Activated naive CD4-positive, alpha-beta T cell treated with anti-CD3 and anti-CD28 coated beads for 36 hours (primary cell): ENCODE measurements around the gene PNMT. TPM values are rescaled to one million over a fixed set of nuclear protein-coding genes. Genes with fewer than 3 reads are reported as not detected.
A peak's percentile ranks its signal among the peaks of the same experiment; 100 is the strongest.

ENCODE experiments used
- CTCF ChIA-PET: fragments of 350-600 bp; sonication (Branson Sonifier 250); formaldehyde crosslinking; loops from one replicate; lab custom pipeline; 2021; ENCODE audit warnings: antibody characterized with exemption; lab: Charles Lee
- DNase-seq: peaks from one replicate; pipeline ENCODE4 v3.0.0-alpha.2; 2020
- H3K27ac Mint-ChIP-seq: one replicate; pipeline ENCODE4 v1.8.0; 2021; ENCODE audit warnings: mild to moderate bottlenecking, mixed read lengths
- H3K27me3 Mint-ChIP-seq: one replicate; pipeline ENCODE4 v1.8.0; 2021; ENCODE audit warnings: low read depth, mixed read lengths
- H3K36me3 Mint-ChIP-seq: one replicate; pipeline ENCODE4 v1.8.0; 2021; ENCODE audit warnings: low read depth, mixed read lengths
- H3K4me1 Mint-ChIP-seq: one replicate; pipeline ENCODE4 v1.8.0; 2021; ENCODE audit warnings: low read depth, mixed read lengths
- H3K4me3 Mint-ChIP-seq: one replicate; pipeline ENCODE4 v1.8.0; 2021; ENCODE audit warnings: mild to moderate bottlenecking, moderate library complexity, mixed read lengths
- H3K9me3 Mint-ChIP-seq: one replicate; pipeline ENCODE4 v1.8.0; 2021; ENCODE audit warnings: mixed read lengths
- intact Hi-C: fragments of 100-400 bp; cut with micrococcal nuclease; formaldehyde crosslinking; loops from one replicate; pipeline ENCODE4 v1.15.1; 2023
- total RNA-seq, 2 experiments: library from RNA; stranded (reverse); gene quantifications; one replicate each; pipeline ENCODE4 v1.2.3, GENCODE V29; 2021

The PNMT gene
- total RNA-seq, 2 experiments from 2014 or later = not detected

GRCh38 chr17:39636587-39636926, 31.7 kb upstream of the PNMT start:
- Mint-ChIP-seq H3K4me1 (peaks cover 49% of the 10 kb centered on the region), H3K36me3 (no peaks in the 10 kb centered on the region), H3K4me3 (peak overlapping the region; percentile 92), H3K27ac (peak overlapping the region; percentile 93), H3K27me3 (no peaks in the 10 kb centered on the region), H3K9me3 (no peaks in the 10 kb centered on the region)
- DNase-seq = no peak
- CTCF ChIA-PET = interaction anchor here (0.6 to 11.7 kb wide), 3 partner anchors 9 to 94 kb away, joined by 3 to 213 read pairs (median 7); partner anchors contain the start of gene MIEN1
- intact Hi-C loops = loop anchor here (2.0 to 10.0 kb wide), 4 partner anchors 51 to 468 kb away; partner anchors contain the start of genes LRRC3C, MIEN1, NR1D1 and ORMDL3

- CTCF ChIA-PET = interaction anchor here (0.6 to 11.7 kb wide), 5 partner anchors 9 to 17 kb away, joined by 3 to 213 read pairs (median 5); no protein-coding TSS in a partner anchor
These were observed 31.1 kb upstream of the PNMT start, which contains the start of gene STARD3 for GRCh38 chr17:39636927-39637736. TSS of gene STARD3 (plus strand) at chr17:39637144. CDS start at chr17:39653532, 16,388 bp downstream.

GRCh38 chr17:39638317-39638716, 29.9 kb upstream of the PNMT start:
- H3K4me3 Mint-ChIP-seq = peak overlapping the region; percentile 92
- H3K36me3 Mint-ChIP-seq = no peaks in the 10 kb centered on the region
- no peaks in the 10 kb centered on the region for H3K9me3 Mint-ChIP-seq
- no peak overlapping the region for H3K27ac Mint-ChIP-seq
- intact Hi-C loops = loop anchor here (5.0 to 10.0 kb wide), 3 partner anchors 49 to 466 kb away; partner anchors contain the start of genes MIEN1, NR1D1 and PGAP3
- no peaks in the 10 kb centered on the region for H3K27me3 Mint-ChIP-seq
- H3K4me1 Mint-ChIP-seq = peaks cover 57% of the 10 kb centered on the region
- DNase-seq = no peak
- CTCF ChIA-PET = interaction anchor here (0.9 to 11.7 kb wide), 5 partner anchors 13 to 16 kb away, joined by 3 to 213 read pairs (median 11); no protein-coding TSS in a partner anchor

More at GRCh38 chr17:39636927-39637736, 31.1 kb upstream of the PNMT start, which contains the start of gene STARD3:
- H3K27ac Mint-ChIP-seq = peak within 1 kb of the TSS; percentile 93
- DNase-seq = peak; percentile 94
- intact Hi-C loops = loop anchor here (1.0 to 10.0 kb wide), 5 partner anchors 50 to 468 kb away; partner anchors contain the start of genes LRRC3C, MIEN1, NR1D1 and ORMDL3
- no peaks in the 10 kb centered on the region for H3K9me3 Mint-ChIP-seq
- no peaks in the 10 kb centered on the region for H3K27me3 Mint-ChIP-seq
- peak within 1 kb of the TSS; percentile 92 for H3K4me3 Mint-ChIP-seq
- H3K36me3 Mint-ChIP-seq = no peaks in the 10 kb centered on the region
- H3K4me1 Mint-ChIP-seq = peaks cover 49% of the 10 kb centered on the region

- Mint-ChIP-seq H3K4me1 (peaks cover 64% of the 10 kb centered on the region), H3K27ac (no peak overlapping the region), H3K36me3 (no peaks in the 10 kb centered on the region), H3K9me3 (no peaks in the 10 kb centered on the region), H3K4me3 (no peak overlapping the region), H3K27me3 (no peaks in the 10 kb centered on the region)
- intact Hi-C loops = loop anchor here (5.0 to 10.0 kb wide), 3 partner anchors 48 to 466 kb away; partner anchors contain the start of genes MIEN1, NR1D1 and PGAP3
- CTCF ChIA-PET = interaction anchor here (0.5 to 11.7 kb wide), 3 partner anchors 15 to 51 kb away, joined by 3 to 213 read pairs (median 44); no protein-coding TSS in a partner anchor
- DNase-seq = no peak
These were observed 29.2 kb upstream of the PNMT start for GRCh38 chr17:39639043-39639442.

GRCh38 chr17:39639566-39640458, 28.4 kb upstream of the PNMT start:
- no peak for DNase-seq
- Mint-ChIP-seq H3K27me3 (no peaks in the 10 kb centered on the region), H3K9me3 (no peaks in the 10 kb centered on the region), H3K27ac (peak overlapping the region; percentile 61), H3K36me3 (no peaks in the 10 kb centered on the region), H3K4me3 (no peak overlapping the region), H3K4me1 (peaks cover 67% of the 10 kb centered on the region)
- intact Hi-C loops = loop anchor here (5.0 to 10.0 kb wide), 3 partner anchors 47 to 465 kb away; partner anchors contain the start of genes MIEN1, NR1D1 and PGAP3
- CTCF ChIA-PET = interaction anchor here (0.5 to 11.7 kb wide), 3 partner anchors 14 to 50 kb away, joined by 3 to 213 read pairs (median 44); no protein-coding TSS in a partner anchor

GRCh38 chr17:39640591-39641031, 27.6 kb upstream of the PNMT start:
- H3K4me1 Mint-ChIP-seq = peaks cover 74% of the 10 kb centered on the region
- CTCF ChIA-PET = interaction anchor here (0.8 to 11.7 kb wide), 3 partner anchors 13 to 25 kb away, joined by 5 to 213 read pairs (median 44); partner anchors contain the start of gene TCAP
- no peak overlapping the region for H3K4me3 Mint-ChIP-seq
- no peaks in the 10 kb centered on the region for H3K9me3 Mint-ChIP-seq
- H3K36me3 Mint-ChIP-seq = no peaks in the 10 kb centered on the region
- intact Hi-C loops = no loop called here
- H3K27ac Mint-ChIP-seq = no peak overlapping the region
- DNase-seq = no peak
- H3K27me3 Mint-ChIP-seq = no peaks in the 10 kb centered on the region

GRCh38 chr17:39641097-39641496, 27.2 kb upstream of the PNMT start:
- CTCF ChIA-PET = interaction anchor here (0.8 to 11.7 kb wide), 5 partner anchors 8 to 25 kb away, joined by 3 to 213 read pairs (median 5); partner anchors contain the start of gene TCAP
- Mint-ChIP-seq H3K4me3 (no peak overlapping the region), H3K27me3 (no peaks in the 10 kb centered on the region), H3K9me3 (no peaks in the 10 kb centered on the region), H3K27ac (no peak overlapping the region), H3K4me1 (peaks cover 73% of the 10 kb centered on the region), H3K36me3 (no peaks in the 10 kb centered on the region)
- no peak for DNase-seq
- intact Hi-C loops = no loop called here

GRCh38 chr17:39641883-39642282, 26.4 kb upstream of the PNMT start:
- no peak overlapping the region for H3K27ac Mint-ChIP-seq
- intact Hi-C loops = no loop called here
- DNase-seq = no peak
- H3K4me3 Mint-ChIP-seq = no peak overlapping the region
- H3K36me3 Mint-ChIP-seq = no peaks in the 10 kb centered on the region
- no peaks in the 10 kb centered on the region for H3K9me3 Mint-ChIP-seq
- CTCF ChIA-PET = interaction anchor here (0.8 to 11.7 kb wide), 4 partner anchors 9 to 20 kb away, joined by 3 to 213 read pairs (median 24); no protein-coding TSS in a partner anchor
- H3K4me1 Mint-ChIP-seq = peaks cover 68% of the 10 kb centered on the region
- no peaks in the 10 kb centered on the region for H3K27me3 Mint-ChIP-seq

- intact Hi-C loops = no loop called here
- Mint-ChIP-seq H3K27me3 (no peaks in the 10 kb centered on the region), H3K36me3 (no peaks in the 10 kb centered on the region), H3K4me3 (no peak overlapping the region), H3K4me1 (peaks cover 68% of the 10 kb centered on the region), H3K9me3 (no peaks in the 10 kb centered on the region), H3K27ac (no peak overlapping the region)
- CTCF ChIA-PET = interaction anchor here (0.8 to 11.7 kb wide), 5 partner anchors 8 to 21 kb away, joined by 3 to 213 read pairs (median 8); no protein-coding TSS in a partner anchor
- no peak for DNase-seq
These were observed 25.8 kb upstream of the PNMT start for GRCh38 chr17:39642291-39643074.

- CTCF ChIA-PET = interaction anchor here (0.5 to 7.2 kb wide), 5 partner anchors 8 to 567 kb away, joined by 3 to 44 read pairs (median 5); no protein-coding TSS in a partner anchor
- H3K27ac Mint-ChIP-seq = no peak overlapping the region
- no peaks in the 10 kb centered on the region for H3K27me3 Mint-ChIP-seq
- intact Hi-C loops = no loop called here
- H3K36me3 Mint-ChIP-seq = no peaks in the 10 kb centered on the region
- no peak overlapping the region for H3K4me3 Mint-ChIP-seq
- no peak for DNase-seq
- H3K9me3 Mint-ChIP-seq = no peaks in the 10 kb centered on the region
- peaks cover 61% of the 10 kb centered on the region for H3K4me1 Mint-ChIP-seq
These were observed 25.0 kb upstream of the PNMT start for GRCh38 chr17:39643271-39643670.
